Measurements from ENCODE around the gene NOP58.

- TF ChIP-seq POLR2A (IDR thresholded peaks at IDR 0.05; ENCODE audit: extremely low read depth, insufficient read length) (no peak), CTCF (IDR thresholded peaks at IDR 0.05; ENCODE audit: low read depth, low read length) (no peak)
- TF ChIP-seq, protein P1, sequence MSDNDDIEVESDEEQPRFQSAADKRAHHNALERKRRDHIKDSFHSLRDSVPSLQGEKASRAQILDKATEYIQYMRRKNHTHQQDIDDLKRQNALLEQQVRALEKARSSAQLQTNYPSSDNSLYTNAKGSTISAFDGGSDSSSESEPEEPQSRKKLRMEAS (IDR thresholded peaks at IDR 0.05; ENCODE audit: low read depth, low read length), result no peak
Observed at GRCh38 chr2:202337706-202338346, 72.3 kb downstream of the NOP58 start.
